Activated T-helper 2 cell treated with anti-CD3 and anti-CD28 coated beads, Interferon-gamma antibody, Interleukin-2, Interleukin-4, amounts not matched to agents 10 μg/mL and 5 μg/mL and 100 μg/mL, durations not matched to agents 14 hours and 24 hours and 36 hours (primary cell): Measurements from ENCODE around the gene TTC39A. TPM values are rescaled to one million over a fixed set of nuclear protein-coding genes. Genes with fewer than 3 reads are reported as not detected.

Source experiments
- DNase-seq: peaks from one replicate; pipeline ENCODE4 v3.0.0; 2021; ENCODE audit warnings: low spot score
- H3K27ac Mint-ChIP-seq: one replicate; pipeline ENCODE4 v1.8.0; 2021; ENCODE audit warnings: mixed read lengths
- H3K27me3 Mint-ChIP-seq: one replicate; pipeline ENCODE4 v1.8.0; 2021; ENCODE audit warnings: low read depth, mixed read lengths
- H3K36me3 Mint-ChIP-seq: one replicate; pipeline ENCODE4 v1.8.0; 2021; ENCODE audit warnings: low read depth, mixed read lengths
- H3K4me1 Mint-ChIP-seq: one replicate; pipeline ENCODE4 v1.8.0; 2021; ENCODE audit warnings: low read depth, mixed read lengths
- H3K4me3 Mint-ChIP-seq: one replicate; pipeline ENCODE4 v1.8.0; 2021; ENCODE audit warnings: low read depth, mild to moderate bottlenecking, moderate library complexity, mixed read lengths
- H3K9me3 Mint-ChIP-seq: one replicate; pipeline ENCODE4 v1.8.0; 2021; ENCODE audit warnings: mixed read lengths
- intact Hi-C: fragments of 100-400 bp; cut with micrococcal nuclease; formaldehyde crosslinking; loops from one replicate; pipeline ENCODE4 v1.15.1; 2023
- total RNA-seq: library from RNA; stranded (reverse); gene quantifications from 2 replicates; pipeline ENCODE4 v1.2.3, GENCODE V29; 2022

The TTC39A gene
- total RNA-seq, 1 donor from 2014 or later, result 0.41 TPM

- Mint-ChIP-seq H3K27ac (peak overlapping the region; percentile 84), H3K4me3 (peak overlapping the region; percentile 37), H3K9me3 (no peaks in the 10 kb centered on the region), H3K27me3 (no peaks in the 10 kb centered on the region), H3K36me3 (peaks cover 33% of the 10 kb centered on the region), H3K4me1 (peaks cover 58% of the 10 kb centered on the region)
- DNase-seq, result no peak
- intact Hi-C loops, result loop anchor here (1.0 to 10.0 kb wide), 3 partner anchors 17 to 161 kb away; no protein-coding TSS in a partner anchor
These were observed 46.4 kb downstream of the TTC39A start for GRCh38 chr1:51283979-51284378.

DNA sequence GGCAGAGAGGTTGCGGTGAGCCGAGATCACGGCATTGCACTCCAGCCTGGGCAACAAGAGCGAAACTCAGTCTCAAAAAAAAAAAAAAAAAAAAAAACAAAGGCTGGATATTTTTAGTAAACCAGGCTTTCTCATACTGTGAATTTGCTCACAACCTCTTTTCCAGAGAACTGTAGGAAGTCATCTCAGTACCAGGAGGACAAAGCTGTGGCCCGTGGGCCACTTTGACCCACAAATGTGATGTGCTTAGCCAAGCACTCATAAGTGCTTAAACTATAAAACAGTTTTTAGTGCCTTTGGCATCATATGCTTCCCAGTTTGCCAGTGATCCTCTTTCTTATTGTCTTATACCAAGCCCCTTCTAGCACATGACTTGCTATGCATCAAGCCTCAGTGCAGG, 47.8 kb downstream of the TTC39A start:
- Mint-ChIP-seq H3K9me3 (no peaks in the 10 kb centered on the region), H3K27me3 (no peaks in the 10 kb centered on the region), H3K27ac (peak overlapping the region; percentile 80), H3K36me3 (peaks cover 36% of the 10 kb centered on the region), H3K4me1 (peaks cover 57% of the 10 kb centered on the region), H3K4me3 (no peak overlapping the region)
- DNase-seq, result no peak
- intact Hi-C loops, result loop anchor here (1.0 to 10.0 kb wide), 3 partner anchors 14 to 223 kb away; no protein-coding TSS in a partner anchor

DNA sequence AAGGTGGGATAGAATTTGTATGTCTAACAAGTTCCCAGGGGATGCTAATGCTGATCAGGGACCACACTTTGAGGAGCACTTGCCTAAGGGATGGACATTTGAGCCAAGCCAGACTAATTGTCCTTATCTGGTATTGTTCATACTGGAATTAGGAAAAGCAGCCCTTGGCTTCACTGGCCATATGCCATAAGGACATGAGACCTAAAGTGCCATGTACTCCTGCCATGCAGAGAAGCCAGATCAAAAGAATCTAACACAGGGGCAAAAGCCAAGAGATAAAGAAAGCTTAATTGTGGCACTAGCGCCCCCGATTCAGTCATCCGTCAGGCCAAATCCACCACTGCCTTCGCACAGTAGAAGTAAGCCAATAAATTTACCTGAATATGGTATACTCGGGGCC, 48.6 kb downstream of the TTC39A start:
- no peak overlapping the region for H3K27ac Mint-ChIP-seq
- H3K4me3 Mint-ChIP-seq, result no peak overlapping the region
- H3K27me3 Mint-ChIP-seq, result no peaks in the 10 kb centered on the region
- H3K36me3 Mint-ChIP-seq, result peaks cover 40% of the 10 kb centered on the region
- intact Hi-C loops, result loop anchor here (1.0 to 10.0 kb wide), 3 partner anchors 14 to 223 kb away; no protein-coding TSS in a partner anchor
- no peak for DNase-seq
- no peaks in the 10 kb centered on the region for H3K9me3 Mint-ChIP-seq
- peaks cover 49% of the 10 kb centered on the region for H3K4me1 Mint-ChIP-seq

GRCh38 chr1:51280321-51280978, 49.9 kb downstream of the TTC39A start:
- peaks cover 44% of the 10 kb centered on the region for H3K36me3 Mint-ChIP-seq
- H3K9me3 Mint-ChIP-seq, result no peaks in the 10 kb centered on the region
- H3K4me1 Mint-ChIP-seq, result peaks cover 42% of the 10 kb centered on the region
- H3K27ac Mint-ChIP-seq, result peak overlapping the region; percentile 50
- intact Hi-C loops, result loop anchor here (10.0 kb wide), 1 partner anchor 164 kb away; no protein-coding TSS in a partner anchor
- DNase-seq, result no peak
- no peak overlapping the region for H3K4me3 Mint-ChIP-seq
- H3K27me3 Mint-ChIP-seq, result no peaks in the 10 kb centered on the region

- Mint-ChIP-seq H3K27me3 (no peaks in the 10 kb centered on the region), H3K36me3 (peaks cover 58% of the 10 kb centered on the region), H3K9me3 (no peaks in the 10 kb centered on the region), H3K4me3 (no peak overlapping the region), H3K4me1 (peaks cover 26% of the 10 kb centered on the region), H3K27ac (no peak overlapping the region)
- DNase-seq, result no peak
- intact Hi-C loops, result no loop called here
These were observed 54.1 kb downstream of the TTC39A start for GRCh38 chr1:51276286-51276685.

DNA sequence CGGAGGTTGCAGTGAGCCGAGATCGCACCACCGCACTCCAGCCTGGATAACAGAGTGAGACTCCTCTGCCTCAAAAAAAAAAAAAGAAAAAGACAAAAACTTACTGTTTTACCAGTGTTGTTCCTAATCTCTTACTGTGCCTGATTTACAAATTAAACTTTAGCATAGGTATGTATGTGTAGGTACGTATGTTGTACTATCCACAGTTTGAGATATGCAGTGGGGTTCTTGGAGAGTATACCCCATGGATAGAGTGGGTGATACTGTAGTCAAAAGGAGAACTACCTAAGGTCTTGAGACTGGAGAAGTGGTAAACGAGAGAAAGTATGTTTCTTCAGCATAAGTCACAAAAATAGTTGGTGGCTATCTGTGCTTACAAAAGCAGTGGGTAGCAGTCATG, 55.7 kb downstream of the TTC39A start:
- DNase-seq, result no peak
- Mint-ChIP-seq H3K4me3 (no peak overlapping the region), H3K36me3 (peaks cover 61% of the 10 kb centered on the region), H3K27me3 (no peaks in the 10 kb centered on the region), H3K4me1 (peaks cover 24% of the 10 kb centered on the region), H3K27ac (no peak overlapping the region), H3K9me3 (no peaks in the 10 kb centered on the region)
- intact Hi-C loops, result no loop called here

- DNase-seq, result no peak
These were observed 57.4 kb downstream of the TTC39A start for GRCh38 chr1:51272916-51273315.

GRCh38 chr1:51270751-51271150, 59.6 kb downstream of the TTC39A start:
- Mint-ChIP-seq H3K27ac (no peak overlapping the region), H3K36me3 (peaks cover 62% of the 10 kb centered on the region), H3K9me3 (no peaks in the 10 kb centered on the region), H3K4me3 (no peak overlapping the region), H3K4me1 (peaks cover 54% of the 10 kb centered on the region), H3K27me3 (no peaks in the 10 kb centered on the region)
- intact Hi-C loops, result no loop called here
- DNase-seq, result no peak

More at GRCh38 chr1:51272916-51273315, 57.4 kb downstream of the TTC39A start:
- Mint-ChIP-seq H3K9me3 (no peaks in the 10 kb centered on the region), H3K27ac (no peak overlapping the region), H3K4me1 (peaks cover 34% of the 10 kb centered on the region), H3K4me3 (no peak overlapping the region), H3K27me3 (no peaks in the 10 kb centered on the region), H3K36me3 (peaks cover 71% of the 10 kb centered on the region)
- intact Hi-C loops, result no loop called here

GRCh38 chr1:51268634-51269033, 61.7 kb downstream of the TTC39A start:
- H3K4me1 Mint-ChIP-seq, result peaks cover 67% of the 10 kb centered on the region
- no peaks in the 10 kb centered on the region for H3K9me3 Mint-ChIP-seq
- no peak for DNase-seq
- peak overlapping the region; percentile 44 for H3K27ac Mint-ChIP-seq
- intact Hi-C loops, result loop anchor here (1.0 kb wide), 1 partner anchor 14 kb away; no protein-coding TSS in a partner anchor
- H3K4me3 Mint-ChIP-seq, result peak overlapping the region; percentile 14
- H3K36me3 Mint-ChIP-seq, result peaks cover 51% of the 10 kb centered on the region
- H3K27me3 Mint-ChIP-seq, result no peaks in the 10 kb centered on the region

- H3K36me3 Mint-ChIP-seq, result peaks cover 45% of the 10 kb centered on the region
- intact Hi-C loops, result loop anchor here (2.0 kb wide), 1 partner anchor 52 kb away; no protein-coding TSS in a partner anchor
- no peaks in the 10 kb centered on the region for H3K9me3 Mint-ChIP-seq
- no peak for DNase-seq
- H3K4me1 Mint-ChIP-seq, result peaks cover 68% of the 10 kb centered on the region
- H3K27ac Mint-ChIP-seq, result no peak overlapping the region
- no peak overlapping the region for H3K4me3 Mint-ChIP-seq
- no peaks in the 10 kb centered on the region for H3K27me3 Mint-ChIP-seq
These were observed 63.6 kb downstream of the TTC39A start for GRCh38 chr1:51266791-51267190.

GRCh38 chr1:51266181-51266580, 64.2 kb downstream of the TTC39A start:
- Mint-ChIP-seq H3K4me3 (no peak overlapping the region), H3K4me1 (peaks cover 68% of the 10 kb centered on the region), H3K9me3 (no peaks in the 10 kb centered on the region), H3K27ac (peak overlapping the region; percentile 30), H3K36me3 (peaks cover 39% of the 10 kb centered on the region), H3K27me3 (no peaks in the 10 kb centered on the region)
- DNase-seq, result no peak
- intact Hi-C loops, result loop anchor here (2.0 kb wide), 1 partner anchor 51 kb away; no protein-coding TSS in a partner anchor

- intact Hi-C loops, result loop anchor here (2.0 kb wide), 1 partner anchor 51 kb away; no protein-coding TSS in a partner anchor
- no peaks in the 10 kb centered on the region for H3K27me3 Mint-ChIP-seq
- H3K9me3 Mint-ChIP-seq, result no peaks in the 10 kb centered on the region
- peak overlapping the region; percentile 14 for H3K27ac Mint-ChIP-seq
- peaks cover 67% of the 10 kb centered on the region for H3K4me1 Mint-ChIP-seq
- no peak overlapping the region for H3K4me3 Mint-ChIP-seq
- H3K36me3 Mint-ChIP-seq, result peaks cover 33% of the 10 kb centered on the region
- no peak for DNase-seq
These were observed 64.7 kb downstream of the TTC39A start for GRCh38 chr1:51265618-51266017.

- intact Hi-C loops, result no loop called here
- Mint-ChIP-seq H3K27ac (peak overlapping the region; percentile 2), H3K9me3 (no peaks in the 10 kb centered on the region), H3K4me3 (no peak overlapping the region), H3K4me1 (peaks cover 71% of the 10 kb centered on the region), H3K27me3 (no peaks in the 10 kb centered on the region), H3K36me3 (peaks cover 23% of the 10 kb centered on the region)
- no peak for DNase-seq
These were observed 65.9 kb downstream of the TTC39A start for GRCh38 chr1:51264451-51264850.
